HG03025 (cell line): Measurements from ENCODE around the gene NKX1-1.
"Not testable (repeated sequence)": the region's sequence is repeated elsewhere in the genome, so short reads cannot be mapped to it uniquely, and the experiment has no call there.

Experiments
- ATAC-seq: cut with Tn5 transposase; IDR thresholded peaks from one replicate; pipeline ENCODE4 v1.9.1; 2021; ENCODE audit warnings: mild to moderate bottlenecking, moderate library complexity; ENCODE audit not compliant: unreplicated experiment, low FRiP score

The NKX1-1 gene

GRCh38 chr4:1405636-1406393 is 427 bp downstream of the NKX1-1 start:
- ATAC-seq = no peak

- ATAC-seq = no peak
These were observed 997 bp downstream of the NKX1-1 start for GRCh38 chr4:1405254-1405635.

GRCh38 chr4:1404573-1405253 is 1.5 kb downstream of the NKX1-1 start:
- ATAC-seq = no peak

GRCh38 chr4:1403591-1404572 is 2.4 kb downstream of the NKX1-1 start:
- no peak for ATAC-seq

- ATAC-seq = no peak
These were observed 3.1 kb downstream of the NKX1-1 start for GRCh38 chr4:1403177-1403583.

- no peak for ATAC-seq
These were observed 3.6 kb downstream of the NKX1-1 start for GRCh38 chr4:1402516-1403091.

- ATAC-seq = no peak
These were observed 4.2 kb downstream of the NKX1-1 start for GRCh38 chr4:1402021-1402515.

- ATAC-seq = no peak
These were observed 4.7 kb downstream of the NKX1-1 start for GRCh38 chr4:1401409-1402020.

- no peak for ATAC-seq
These were observed 5.3 kb downstream of the NKX1-1 start for GRCh38 chr4:1400831-1401408.

- no peak for ATAC-seq
These were observed 5.9 kb downstream of the NKX1-1 start for GRCh38 chr4:1400191-1400805.

- ATAC-seq = no peak
These were observed 6.6 kb downstream of the NKX1-1 start for GRCh38 chr4:1399508-1400190.

GRCh38 chr4:1398681-1399507 is 7.3 kb downstream of the NKX1-1 start:
- no peak for ATAC-seq

GRCh38 chr4:1396806-1397455 is 9.3 kb downstream of the NKX1-1 start:
- no peak for ATAC-seq

GRCh38 chr4:1395941-1396805 is 10.1 kb downstream of the NKX1-1 start:
- no peak for ATAC-seq

GRCh38 chr4:1395389-1395820 is 10.8 kb downstream of the NKX1-1 start:
- not testable (repeated sequence) for ATAC-seq
